Nephron (organoid): ENCODE data around the gene ALX4.
A peak's percentile ranks its signal among the peaks of the same experiment; 100 is the strongest.

Source experiments
- H3K27ac Mint-ChIP-seq, 3 experiments: 2 replicates each; pipeline ENCODE4 v1.8.0; 2020; ENCODE audit warnings: mixed read lengths in 3 of 3, mild to moderate bottlenecking in 2 of 3, moderate library complexity in 1 of 3
- H3K27me3 Mint-ChIP-seq: 2 replicates; pipeline ENCODE4 v1.8.0; 2021; ENCODE audit warnings: low read depth, mild to moderate bottlenecking, moderate library complexity, mixed read lengths
- H3K36me3 Mint-ChIP-seq: 2 replicates; pipeline ENCODE4 v1.8.0; 2020; ENCODE audit warnings: low read depth, mixed read lengths
- H3K4me1 Mint-ChIP-seq: 2 replicates; pipeline ENCODE4 v1.8.0; 2020; ENCODE audit warnings: mixed read lengths
- H3K4me3 Mint-ChIP-seq, 3 experiments: 2 replicates each; pipeline ENCODE4 v1.8.0; 2020; ENCODE audit warnings: mild to moderate bottlenecking in 3 of 3, mixed read lengths in 3 of 3, moderate library complexity in 2 of 3
- H3K9me3 Mint-ChIP-seq: 2 replicates; pipeline ENCODE4 v1.8.0; 2020; ENCODE audit warnings: mixed read lengths
- TF ChIP-seq, protein P1 (sequence below), 3 experiments: fragments of 200-600 bp; sonication (generic); IDR thresholded peaks; one replicate each; pipeline ENCODE4 v1.5.0; 2021; ENCODE audit warnings: antibody characterized with exemption in 3 of 3; ENCODE audit not compliant: unreplicated experiment in 3 of 3

Gene ALX4

DNA sequence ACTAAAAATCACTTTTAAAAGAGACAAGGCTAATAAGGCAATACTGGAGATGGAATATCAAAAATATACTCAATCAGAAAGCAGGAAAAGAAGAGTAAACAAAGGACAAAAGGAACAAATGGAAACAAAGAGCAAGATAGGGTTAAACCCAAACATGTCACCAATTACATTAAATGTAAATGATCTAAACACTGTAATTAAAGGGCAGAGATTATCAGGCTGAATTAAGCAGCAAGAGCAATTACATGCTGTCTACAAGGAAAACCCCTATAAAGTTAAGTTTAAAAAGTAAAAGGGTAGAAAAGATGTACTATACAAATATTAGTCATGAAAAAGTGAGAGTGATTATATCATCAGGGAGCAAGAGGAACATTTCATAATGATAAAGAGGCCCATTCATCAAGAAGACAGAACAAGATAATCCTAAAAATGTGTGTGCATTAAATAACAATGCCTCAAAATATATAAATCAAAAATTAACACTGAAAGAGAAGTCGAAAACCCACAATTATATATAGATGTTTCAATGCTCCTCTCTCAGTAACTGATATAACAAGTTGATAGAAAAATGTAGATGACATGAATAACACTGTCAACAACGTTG is 56.8 kb downstream of the ALX4 start:
- H3K27me3 Mint-ChIP-seq, result no peaks in the 10 kb centered on the region
- H3K4me1 Mint-ChIP-seq, result peaks cover 28% of the 10 kb centered on the region
- H3K4me3 Mint-ChIP-seq, result no peak overlapping the region
- H3K36me3 Mint-ChIP-seq, result peaks cover 63% of the 10 kb centered on the region
- peaks cover 32% of the 10 kb centered on the region for H3K9me3 Mint-ChIP-seq
- TF ChIP-seq, protein P1, sequence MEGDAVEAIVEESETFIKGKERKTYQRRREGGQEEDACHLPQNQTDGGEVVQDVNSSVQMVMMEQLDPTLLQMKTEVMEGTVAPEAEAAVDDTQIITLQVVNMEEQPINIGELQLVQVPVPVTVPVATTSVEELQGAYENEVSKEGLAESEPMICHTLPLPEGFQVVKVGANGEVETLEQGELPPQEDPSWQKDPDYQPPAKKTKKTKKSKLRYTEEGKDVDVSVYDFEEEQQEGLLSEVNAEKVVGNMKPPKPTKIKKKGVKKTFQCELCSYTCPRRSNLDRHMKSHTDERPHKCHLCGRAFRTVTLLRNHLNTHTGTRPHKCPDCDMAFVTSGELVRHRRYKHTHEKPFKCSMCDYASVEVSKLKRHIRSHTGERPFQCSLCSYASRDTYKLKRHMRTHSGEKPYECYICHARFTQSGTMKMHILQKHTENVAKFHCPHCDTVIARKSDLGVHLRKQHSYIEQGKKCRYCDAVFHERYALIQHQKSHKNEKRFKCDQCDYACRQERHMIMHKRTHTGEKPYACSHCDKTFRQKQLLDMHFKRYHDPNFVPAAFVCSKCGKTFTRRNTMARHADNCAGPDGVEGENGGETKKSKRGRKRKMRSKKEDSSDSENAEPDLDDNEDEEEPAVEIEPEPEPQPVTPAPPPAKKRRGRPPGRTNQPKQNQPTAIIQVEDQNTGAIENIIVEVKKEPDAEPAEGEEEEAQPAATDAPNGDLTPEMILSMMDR (IDR thresholded peaks at IDR 0.05; ENCODE audit: unreplicated experiment in 3 of 3), result no peak
- no peak overlapping the region for H3K27ac Mint-ChIP-seq

DNA sequence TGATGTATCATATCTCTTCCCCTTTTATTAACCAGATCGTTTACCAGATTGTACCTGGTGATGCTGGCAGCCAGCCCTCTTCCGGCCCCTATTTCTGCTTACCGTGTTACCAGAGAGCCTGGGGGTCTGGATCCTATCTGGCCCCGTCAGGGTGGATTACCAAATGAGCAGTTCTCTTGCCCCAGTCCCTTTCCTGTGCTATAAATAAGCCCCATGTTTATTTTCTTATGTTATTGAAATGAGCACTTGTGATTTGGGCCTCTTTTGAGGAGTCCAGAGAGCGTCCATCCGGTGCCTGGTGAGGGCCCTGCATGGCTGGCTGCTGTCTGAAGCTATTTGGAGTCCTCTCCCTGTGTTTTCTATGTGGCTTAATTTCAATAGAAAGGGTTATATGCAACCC is 59.5 kb downstream of the ALX4 start:
- H3K9me3 Mint-ChIP-seq, result peaks cover 32% of the 10 kb centered on the region
- no peak overlapping the region for H3K4me3 Mint-ChIP-seq
- peaks cover 64% of the 10 kb centered on the region for H3K36me3 Mint-ChIP-seq
- TF ChIP-seq, protein P1 (IDR thresholded peaks at IDR 0.05; ENCODE audit: unreplicated experiment in 3 of 3), result no peak
- peaks cover 27% of the 10 kb centered on the region for H3K4me1 Mint-ChIP-seq
- no peaks in the 10 kb centered on the region for H3K27me3 Mint-ChIP-seq
- H3K27ac Mint-ChIP-seq, result no peak overlapping the region

DNA sequence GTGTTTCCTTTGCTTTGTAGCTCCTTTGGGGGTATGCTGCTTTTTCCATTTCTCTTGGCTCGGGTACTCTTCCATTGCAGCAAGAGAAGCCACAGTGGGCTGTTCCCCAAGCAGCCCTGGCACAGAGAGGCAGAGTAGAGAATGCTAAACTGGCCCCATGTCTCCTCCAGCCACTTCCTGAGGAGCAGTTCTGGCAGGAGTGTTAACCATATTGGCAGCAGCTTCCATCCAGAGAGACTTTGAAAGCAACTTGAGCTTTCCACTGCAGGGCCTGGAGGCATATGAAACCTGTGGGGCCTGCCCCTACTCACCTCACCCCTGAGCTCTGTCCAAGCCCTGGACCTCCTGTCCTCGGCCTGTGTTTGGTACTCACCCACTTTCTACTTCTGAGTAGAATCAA is 61.8 kb downstream of the ALX4 start:
- H3K9me3 Mint-ChIP-seq, result peaks cover 19% of the 10 kb centered on the region

DNA sequence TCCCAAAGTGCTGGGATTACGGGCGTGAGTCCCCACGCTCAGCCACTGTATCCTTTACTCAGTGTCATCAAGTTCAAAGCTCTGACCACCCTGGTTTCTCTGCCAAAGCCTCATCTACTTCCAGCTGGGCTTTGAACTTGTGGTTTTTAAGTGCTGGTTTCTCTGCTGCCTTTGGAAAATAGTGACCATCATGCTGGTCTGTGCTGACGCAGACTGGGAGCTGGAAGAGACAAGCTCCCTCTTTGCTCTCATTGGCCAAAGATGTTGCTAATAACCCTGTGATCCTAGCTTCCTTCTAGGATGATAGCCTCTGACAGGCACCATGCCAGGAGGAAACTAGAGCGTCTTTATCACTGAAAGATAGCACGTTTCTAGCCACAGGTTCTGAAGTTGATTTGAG is 62.4 kb downstream of the ALX4 start:
- peaks cover 13% of the 10 kb centered on the region for H3K9me3 Mint-ChIP-seq
- H3K4me1 Mint-ChIP-seq, result peaks cover 55% of the 10 kb centered on the region
- H3K27ac Mint-ChIP-seq, result peak overlapping the region in 1 of 3 experiments; percentile 55
- TF ChIP-seq, protein P1 (IDR thresholded peaks at IDR 0.05; ENCODE audit: unreplicated experiment in 3 of 3), result no peak
- H3K36me3 Mint-ChIP-seq, result peaks cover 56% of the 10 kb centered on the region
- H3K4me3 Mint-ChIP-seq, result no peak overlapping the region
- no peaks in the 10 kb centered on the region for H3K27me3 Mint-ChIP-seq

More for the DNA sequence above, 61.8 kb downstream of the ALX4 start:
- TF ChIP-seq, protein P1 (IDR thresholded peaks at IDR 0.05; ENCODE audit: unreplicated experiment in 3 of 3), result no peak
- Mint-ChIP-seq H3K27me3 (no peaks in the 10 kb centered on the region), H3K4me1 (peaks cover 49% of the 10 kb centered on the region), H3K27ac (peak overlapping the region in 1 of 3 experiments; percentile 55), H3K36me3 (peaks cover 62% of the 10 kb centered on the region), H3K4me3 (no peak overlapping the region)

DNA sequence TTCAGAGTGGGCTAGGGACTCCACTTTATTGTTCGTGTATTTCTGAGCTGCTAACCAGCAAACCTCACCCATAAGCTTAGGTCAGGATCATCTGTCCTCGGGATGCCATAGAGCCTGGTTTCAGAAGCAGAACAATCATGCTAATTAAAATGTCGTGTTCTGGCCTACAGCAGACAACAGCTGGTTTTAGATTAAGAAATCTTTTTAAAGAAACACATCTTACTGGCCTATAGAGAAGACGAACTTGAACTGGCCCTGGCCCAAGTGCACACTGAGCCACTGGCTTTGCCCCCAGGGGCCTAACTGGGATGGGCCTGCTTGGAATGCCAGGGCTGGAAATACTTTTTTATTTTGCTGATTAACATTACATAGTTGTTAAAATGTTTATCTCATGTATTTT is 63.2 kb downstream of the ALX4 start:
- H3K4me1 Mint-ChIP-seq, result peaks cover 63% of the 10 kb centered on the region
- H3K9me3 Mint-ChIP-seq, result peaks cover 5% of the 10 kb centered on the region
- TF ChIP-seq, protein P1 (IDR thresholded peaks at IDR 0.05; ENCODE audit: unreplicated experiment in 3 of 3), result no peak
- no peaks in the 10 kb centered on the region for H3K27me3 Mint-ChIP-seq
- peak overlapping the region in 1 of 3 experiments; percentile 20 for H3K4me3 Mint-ChIP-seq
- peak overlapping the region; percentile 28 to 77 (median 72) for H3K27ac Mint-ChIP-seq
- H3K36me3 Mint-ChIP-seq, result peaks cover 55% of the 10 kb centered on the region
